Measurements from ENCODE around the gene SH2D6.

The SH2D6 gene

GRCh38 chr2:85468704-85469349 is 50.3 kb downstream of the SH2D6 start:
- TF ChIP-seq, protein P1, sequence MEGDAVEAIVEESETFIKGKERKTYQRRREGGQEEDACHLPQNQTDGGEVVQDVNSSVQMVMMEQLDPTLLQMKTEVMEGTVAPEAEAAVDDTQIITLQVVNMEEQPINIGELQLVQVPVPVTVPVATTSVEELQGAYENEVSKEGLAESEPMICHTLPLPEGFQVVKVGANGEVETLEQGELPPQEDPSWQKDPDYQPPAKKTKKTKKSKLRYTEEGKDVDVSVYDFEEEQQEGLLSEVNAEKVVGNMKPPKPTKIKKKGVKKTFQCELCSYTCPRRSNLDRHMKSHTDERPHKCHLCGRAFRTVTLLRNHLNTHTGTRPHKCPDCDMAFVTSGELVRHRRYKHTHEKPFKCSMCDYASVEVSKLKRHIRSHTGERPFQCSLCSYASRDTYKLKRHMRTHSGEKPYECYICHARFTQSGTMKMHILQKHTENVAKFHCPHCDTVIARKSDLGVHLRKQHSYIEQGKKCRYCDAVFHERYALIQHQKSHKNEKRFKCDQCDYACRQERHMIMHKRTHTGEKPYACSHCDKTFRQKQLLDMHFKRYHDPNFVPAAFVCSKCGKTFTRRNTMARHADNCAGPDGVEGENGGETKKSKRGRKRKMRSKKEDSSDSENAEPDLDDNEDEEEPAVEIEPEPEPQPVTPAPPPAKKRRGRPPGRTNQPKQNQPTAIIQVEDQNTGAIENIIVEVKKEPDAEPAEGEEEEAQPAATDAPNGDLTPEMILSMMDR (conservative IDR thresholded peaks at IDR 0.05; ENCODE audit: low read depth, low read length), result no peak
- Histone ChIP-seq H3K9ac (no peak overlapping the region), H3K4me2 (no peak overlapping the region), H4K20me1 (ENCODE audit: insufficient read depth) (no peaks in the 10 kb centered on the region), H3K27me3 (ENCODE audit: insufficient read depth, low read depth) (no peaks in the 10 kb centered on the region), H3K79me2 (ENCODE audit: insufficient read depth, low read depth) (no peaks in the 10 kb centered on the region), H3K4me3 (IDR thresholded peaks at IDR 0.05; ENCODE audit: insufficient read depth, low read depth, low read length) (no peak overlapping the region), H3K36me3 (ENCODE audit: insufficient read depth) (no peaks in the 10 kb centered on the region), H3K27ac (no peak overlapping the region), H3K4me1 (ENCODE audit: low read depth, poor library complexity, severe bottlenecking) (no peaks in the 10 kb centered on the region), H2AFZ (ENCODE audit: low read depth) (no peak overlapping the region)

- no peak overlapping the region for H3K27ac ChIP-seq
- no peak overlapping the region for H3K4me3 ChIP-seq (IDR thresholded peaks at IDR 0.05; ENCODE audit: insufficient read depth, low read depth, low read length)
- H3K4me1 ChIP-seq (ENCODE audit: low read depth, poor library complexity, severe bottlenecking), result no peaks in the 10 kb centered on the region
- no peaks in the 10 kb centered on the region for H4K20me1 ChIP-seq (ENCODE audit: insufficient read depth)
- H3K79me2 ChIP-seq (ENCODE audit: insufficient read depth, low read depth), result no peaks in the 10 kb centered on the region
- TF ChIP-seq, protein P1 (conservative IDR thresholded peaks at IDR 0.05; ENCODE audit: low read depth, low read length), result no peak
- no peaks in the 10 kb centered on the region for H3K27me3 ChIP-seq (ENCODE audit: insufficient read depth, low read depth)
- no peak overlapping the region for H2AFZ ChIP-seq (ENCODE audit: low read depth)
- no peak overlapping the region for H3K4me2 ChIP-seq
- H3K9ac ChIP-seq, result no peak overlapping the region
- H3K36me3 ChIP-seq (ENCODE audit: insufficient read depth), result no peaks in the 10 kb centered on the region
Measured at GRCh38 chr2:85470850-85471800, 52.6 kb downstream of the SH2D6 start.

- TF ChIP-seq, protein P1 (conservative IDR thresholded peaks at IDR 0.05; ENCODE audit: low read depth, low read length), result no peak
- Histone ChIP-seq H3K9ac (no peak overlapping the region), H3K27me3 (ENCODE audit: insufficient read depth, low read depth) (no peaks in the 10 kb centered on the region), H3K4me2 (no peak overlapping the region), H3K79me2 (ENCODE audit: insufficient read depth, low read depth) (no peaks in the 10 kb centered on the region), H3K4me3 (IDR thresholded peaks at IDR 0.05; ENCODE audit: insufficient read depth, low read depth, low read length) (no peak overlapping the region), H3K36me3 (ENCODE audit: insufficient read depth) (no peaks in the 10 kb centered on the region), H4K20me1 (ENCODE audit: insufficient read depth) (no peaks in the 10 kb centered on the region), H3K27ac (no peak overlapping the region), H3K4me1 (ENCODE audit: low read depth, poor library complexity, severe bottlenecking) (no peaks in the 10 kb centered on the region), H2AFZ (ENCODE audit: low read depth) (no peak overlapping the region)
Measured at GRCh38 chr2:85472261-85472660, 53.7 kb downstream of the SH2D6 start.

- Histone ChIP-seq H3K4me3 (IDR thresholded peaks at IDR 0.05; ENCODE audit: insufficient read depth, low read depth, low read length) (no peak overlapping the region), H3K27ac (no peak overlapping the region), H3K36me3 (ENCODE audit: insufficient read depth) (no peaks in the 10 kb centered on the region), H3K4me2 (no peak overlapping the region), H3K4me1 (ENCODE audit: low read depth, poor library complexity, severe bottlenecking) (no peaks in the 10 kb centered on the region), H3K27me3 (ENCODE audit: insufficient read depth, low read depth) (no peaks in the 10 kb centered on the region), H3K79me2 (ENCODE audit: insufficient read depth, low read depth) (no peaks in the 10 kb centered on the region), H3K9ac (no peak overlapping the region), H4K20me1 (ENCODE audit: insufficient read depth) (no peaks in the 10 kb centered on the region), H2AFZ (ENCODE audit: low read depth) (no peak overlapping the region)
- TF ChIP-seq, protein P1 (conservative IDR thresholded peaks at IDR 0.05; ENCODE audit: low read depth, low read length), result no peak
Measured at GRCh38 chr2:85475799-85476490, 57.4 kb downstream of the SH2D6 start.
